NCI-H187 treated with DMSO at 0.1 percent for 48 hours (cell line): ENCODE data around the gene CXCR5.

Experiments used
- DNase-seq: peaks from one replicate; lab custom pipeline; 2025; lab: John Stamatoyannopoulos, UW

CXCR5 gene

DNA sequence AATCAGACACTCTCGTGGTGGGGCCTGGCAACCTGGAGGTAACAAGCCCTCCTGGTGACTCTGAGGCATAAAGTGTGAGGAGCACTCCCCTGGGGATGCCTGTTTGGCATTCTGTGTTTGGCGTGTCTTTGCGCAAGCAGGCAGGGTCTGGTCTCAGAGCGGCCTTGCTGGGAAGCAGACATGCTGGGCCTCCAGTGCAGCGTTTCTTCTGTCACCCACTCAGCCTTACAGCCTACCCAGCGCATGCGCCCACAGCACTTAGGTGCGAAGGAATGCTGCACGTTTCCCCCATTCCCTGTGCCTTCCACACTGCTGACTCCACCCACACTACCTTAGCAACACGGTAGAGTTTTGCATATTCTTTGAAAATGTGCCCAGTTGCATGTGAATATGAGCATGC is 7.4 kb upstream of the CXCR5 start:
- DNase-seq: no peak

DNA sequence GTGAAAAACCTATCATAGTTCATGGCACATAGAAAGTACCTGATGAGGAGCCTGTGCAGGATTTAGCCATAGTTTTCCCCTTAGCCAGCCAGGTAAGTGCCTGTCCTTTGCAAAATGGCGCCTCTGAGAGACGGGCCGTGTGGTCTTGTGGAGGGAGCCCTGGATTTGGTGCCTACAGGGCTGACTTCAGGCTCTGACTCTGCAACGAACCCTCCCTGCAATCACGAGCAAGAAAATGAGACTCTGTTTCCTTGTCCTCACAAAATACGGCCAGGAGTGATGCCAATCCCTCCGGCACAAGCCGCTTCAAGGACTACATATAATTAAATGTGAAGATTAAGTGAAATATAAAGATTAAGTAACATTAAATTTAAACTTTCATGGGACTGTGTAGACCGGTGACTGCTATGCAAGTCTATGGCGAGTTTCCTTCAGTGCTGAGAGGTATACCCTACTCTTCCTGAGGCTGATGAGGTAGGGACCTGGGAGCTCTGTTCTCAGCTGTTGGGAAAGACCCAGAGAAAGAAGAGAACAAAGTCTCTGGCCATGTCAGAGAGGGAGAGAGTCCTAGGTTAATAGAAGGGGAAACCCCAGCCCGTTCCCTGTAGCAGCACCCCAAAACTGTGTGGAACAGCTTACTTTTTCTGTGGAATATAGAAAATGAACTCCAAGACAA is 6.1 kb upstream of the CXCR5 start:
- no peak for DNase-seq

DNA sequence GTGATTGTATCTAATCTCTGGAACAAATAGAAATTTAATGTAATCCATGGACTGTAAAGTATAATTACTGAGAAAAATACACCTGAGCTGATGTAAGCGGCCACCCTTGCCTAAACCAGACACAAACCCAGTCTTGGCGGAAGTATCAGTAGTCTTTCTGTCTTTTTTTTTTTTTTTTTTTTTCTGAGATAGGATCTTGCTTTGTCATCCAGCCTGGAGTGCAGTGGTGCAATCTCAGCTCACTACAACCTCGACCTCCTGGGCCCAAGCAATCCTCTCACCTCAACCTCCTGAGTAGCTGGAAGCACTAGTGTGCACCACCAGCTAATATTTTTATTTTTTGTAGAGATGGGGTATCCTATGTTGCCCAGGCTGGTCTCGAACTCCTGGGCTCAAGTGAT is 5.5 kb upstream of the CXCR5 start:
- no peak for DNase-seq

DNA sequence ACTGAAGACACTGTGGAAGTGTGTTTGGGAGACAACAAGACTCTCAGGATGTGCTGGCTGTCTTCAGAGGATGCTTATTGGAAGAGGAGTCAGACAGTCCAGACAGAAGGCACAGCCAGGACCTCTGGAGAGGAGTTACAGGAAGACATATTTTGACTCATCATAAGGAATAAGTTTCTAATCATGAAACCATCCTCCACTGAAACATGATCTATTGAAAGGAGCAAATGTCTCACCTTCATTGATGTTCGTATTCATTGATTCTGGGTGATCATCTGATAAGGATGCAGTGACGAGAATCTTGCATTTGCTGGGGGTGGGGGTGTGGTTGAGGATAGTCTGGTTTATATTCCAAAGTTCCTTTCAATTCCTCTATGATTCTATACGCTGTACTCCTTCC is 2.5 kb upstream of the CXCR5 start:
- no peak for DNase-seq

DNA sequence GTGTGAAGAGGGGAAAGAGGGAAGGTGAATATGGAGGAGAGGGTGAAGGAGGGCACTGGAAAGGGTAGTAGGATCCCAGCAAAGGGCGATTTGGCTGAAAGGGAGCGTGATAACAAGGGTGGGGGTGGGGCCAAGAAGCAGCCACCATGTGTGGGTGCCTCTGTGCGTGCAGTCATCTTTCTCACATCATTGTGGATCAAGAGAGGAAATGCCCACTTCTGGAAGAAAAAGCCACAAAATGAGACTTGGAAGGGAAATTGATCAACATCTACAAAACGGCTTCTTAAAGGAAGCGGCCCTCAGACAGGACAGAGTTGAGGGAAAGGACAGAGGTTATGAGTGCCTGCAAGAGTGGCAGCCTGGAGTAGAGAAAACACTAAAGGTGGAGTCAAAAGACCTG is 1.2 kb upstream of the CXCR5 start:
- no peak for DNase-seq

DNA sequence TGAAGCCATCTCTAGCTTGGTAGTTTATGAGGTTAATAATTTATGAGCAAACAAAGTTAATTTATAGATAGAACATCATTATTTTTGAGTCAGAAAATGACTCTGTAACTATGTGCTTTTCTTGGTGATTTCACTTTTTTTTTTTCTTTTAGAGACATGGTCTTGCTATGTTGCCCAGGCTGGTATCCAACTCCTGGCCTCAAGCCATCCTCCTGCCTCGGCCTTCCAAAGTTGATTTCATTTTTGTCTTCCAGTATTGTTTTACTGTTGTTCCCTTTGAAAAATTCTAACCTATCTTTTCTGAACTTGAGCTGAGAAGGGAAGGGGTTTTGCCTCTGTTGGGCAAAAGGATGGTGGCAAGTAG is 706 bp upstream of the CXCR5 start:
- DNase-seq: no peak

DNA sequence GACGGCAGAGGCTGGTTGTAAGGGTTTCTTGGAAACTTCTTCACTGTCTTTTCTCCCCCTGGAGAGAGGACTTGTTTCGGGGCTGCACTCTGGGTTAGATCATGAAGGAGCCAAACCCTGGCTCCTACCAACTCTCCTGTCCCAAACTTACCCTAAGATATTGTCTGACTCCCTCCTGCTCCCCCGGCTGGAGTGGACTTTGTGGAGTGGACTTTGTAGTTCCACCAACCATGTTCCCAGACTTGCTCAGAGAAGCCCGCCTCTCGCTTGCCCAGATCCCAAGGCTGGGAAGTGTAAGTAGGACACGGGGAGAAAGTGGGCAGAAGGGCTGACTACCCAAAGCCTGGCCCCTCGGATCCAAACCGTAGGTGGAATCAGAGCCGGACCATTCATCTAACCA is 1.2 kb downstream of the CXCR5 start:
- no peak for DNase-seq

DNA sequence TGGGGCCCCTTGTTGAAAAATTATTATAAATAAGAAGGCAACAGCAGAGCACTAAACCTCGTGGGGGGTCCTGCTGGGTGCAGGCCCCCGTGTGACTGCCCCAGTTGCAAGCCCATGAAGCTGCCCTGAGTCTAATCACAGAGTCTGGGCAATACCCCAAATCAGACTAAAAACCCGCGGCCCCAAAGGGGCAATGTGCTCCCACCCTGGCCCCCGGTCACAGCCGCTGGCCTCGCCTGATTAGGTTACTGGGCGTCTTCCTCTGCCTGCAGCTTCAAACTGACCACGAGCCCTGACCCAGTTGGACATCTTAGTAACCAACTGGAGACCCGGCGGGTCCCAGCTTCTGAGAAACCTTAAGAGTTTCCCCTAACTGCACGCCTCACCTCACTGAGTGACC is 1.6 kb downstream of the CXCR5 start:
- no peak for DNase-seq

DNA sequence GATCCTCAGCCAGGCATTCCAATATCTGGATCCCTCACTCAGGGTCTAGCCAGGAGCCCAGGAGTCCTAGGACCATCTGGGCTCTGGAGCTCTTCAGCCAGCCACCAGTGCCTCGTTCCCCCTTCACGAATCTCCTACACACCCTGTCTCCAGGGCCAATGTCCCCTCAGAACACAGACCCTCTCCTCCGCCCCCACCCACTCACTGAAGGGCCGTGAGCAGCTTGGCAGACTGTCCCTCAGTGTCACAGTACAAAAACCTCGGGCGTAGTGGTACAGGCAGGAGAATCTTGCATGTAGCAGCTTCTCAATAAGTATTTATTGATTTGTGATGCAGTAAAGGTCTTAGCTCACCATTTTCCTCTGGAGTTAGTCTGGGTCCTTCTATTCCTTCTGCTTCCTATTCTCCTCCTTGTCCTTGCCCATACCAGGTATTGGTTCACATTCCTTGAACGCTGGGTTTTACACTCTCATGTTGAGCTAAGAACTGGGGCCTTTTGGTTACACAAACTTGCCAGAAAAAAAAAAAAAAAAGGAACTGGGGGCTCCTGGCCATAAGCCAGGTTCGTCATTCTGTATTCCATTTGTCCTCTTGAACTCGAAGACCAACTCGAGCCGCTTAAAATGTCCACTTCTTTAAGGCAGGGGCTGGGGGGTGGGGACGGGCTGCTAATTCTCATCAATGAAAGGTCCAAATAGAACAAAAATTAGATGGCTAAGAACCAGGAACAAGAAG is 2.3 kb downstream of the CXCR5 start:
- DNase-seq: no peak

DNA sequence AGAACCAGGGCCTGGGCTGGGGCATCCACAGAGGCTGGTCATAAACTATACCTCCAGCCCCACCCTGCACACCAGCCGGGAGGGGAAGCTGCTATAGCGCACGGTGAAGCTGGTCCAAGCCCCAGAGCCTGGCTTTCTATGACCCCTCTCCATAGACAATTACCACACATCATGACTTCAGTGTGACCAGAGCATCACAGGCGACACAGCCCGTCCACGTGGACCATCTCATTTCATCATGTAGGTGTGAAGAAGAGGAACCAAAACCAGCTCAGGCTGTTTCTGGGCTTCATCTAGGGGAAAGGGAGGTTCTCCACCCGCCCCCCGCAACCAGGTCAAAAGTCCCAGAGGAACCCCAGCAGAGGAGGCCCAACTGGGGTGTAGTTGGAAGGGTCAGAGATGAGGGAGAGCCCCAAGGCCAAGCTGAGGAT is 3.0 kb downstream of the CXCR5 start:
- no peak for DNase-seq

DNA sequence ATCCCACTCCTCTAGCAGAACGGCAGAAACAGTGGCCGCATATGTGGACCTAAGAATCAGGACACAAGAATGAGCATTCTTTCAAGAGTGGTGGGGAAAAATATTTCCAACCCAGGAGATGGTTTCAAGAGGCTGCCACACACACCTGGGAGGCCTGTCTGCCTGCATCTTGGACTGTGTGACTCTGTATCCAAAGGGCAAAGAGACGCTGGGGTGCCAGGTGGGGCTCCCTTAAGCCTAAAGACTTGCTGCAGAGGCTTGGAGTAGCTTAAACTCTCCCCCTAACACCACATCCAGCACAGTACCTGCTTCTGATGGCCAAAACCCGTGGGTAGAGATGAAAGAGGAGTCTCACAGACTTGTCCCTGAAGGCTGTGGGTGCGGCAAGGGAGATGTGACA is 3.5 kb downstream of the CXCR5 start:
- no peak for DNase-seq

DNA sequence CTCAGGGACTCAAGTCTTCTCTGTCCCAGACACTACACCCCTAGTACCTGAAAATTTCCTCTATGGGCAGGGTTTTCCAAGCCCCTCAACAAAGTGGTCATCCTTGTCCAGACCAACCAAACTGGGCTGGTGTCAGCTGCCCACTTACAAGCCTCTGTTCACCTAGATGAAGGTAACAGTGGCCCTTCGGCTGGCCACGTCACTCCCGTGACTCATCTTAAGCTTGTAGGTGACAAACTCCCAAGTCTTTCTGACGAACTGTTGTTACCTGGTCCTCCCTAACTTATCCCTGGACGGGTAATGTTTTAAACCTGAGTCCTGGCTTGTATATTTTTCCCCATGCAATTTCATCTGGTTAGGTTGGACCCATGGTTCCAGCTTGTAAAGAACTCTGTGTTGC is 4.7 kb downstream of the CXCR5 start:
- DNase-seq: no peak

DNA sequence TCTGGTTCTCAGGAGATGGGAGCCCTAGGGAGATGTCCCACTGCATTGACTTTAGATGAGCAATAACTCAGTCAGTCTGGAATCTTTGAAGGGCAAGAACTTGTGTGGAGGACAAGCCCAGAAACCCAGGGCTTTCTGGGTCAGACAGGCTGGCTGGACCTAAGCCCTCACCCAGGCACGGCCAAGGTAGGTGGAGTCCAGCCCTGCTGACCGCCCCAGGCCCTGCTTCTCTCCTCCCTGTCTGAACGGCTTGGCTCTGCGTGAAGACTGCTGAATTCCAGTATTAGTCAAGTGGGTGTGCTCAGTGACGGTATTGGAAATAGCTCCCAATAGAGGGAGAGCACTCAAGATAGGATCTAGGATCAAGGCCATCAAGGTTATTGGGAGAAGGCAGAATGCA is 6.1 kb downstream of the CXCR5 start:
- DNase-seq: no peak

DNA sequence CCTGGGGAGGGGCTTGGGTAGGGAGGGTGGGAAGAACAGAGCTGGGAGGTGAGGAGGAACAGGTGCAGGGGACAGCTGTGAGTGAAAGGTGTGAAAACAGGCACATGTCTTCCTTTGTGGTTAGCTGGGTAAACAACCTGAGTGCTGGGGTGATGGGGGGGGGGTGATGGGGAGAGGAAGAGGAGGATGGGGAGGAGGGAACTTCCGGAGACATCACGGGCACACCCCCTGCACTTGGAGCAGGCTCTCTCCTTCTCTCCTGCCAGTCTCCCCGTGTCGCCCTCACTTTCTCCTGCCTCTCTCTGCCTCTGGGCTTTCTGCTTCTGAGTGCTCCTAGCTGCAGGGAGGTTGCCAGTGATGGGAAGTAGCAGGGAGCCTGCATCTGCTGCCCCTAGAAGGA is 8.8 kb downstream of the CXCR5 start:
- peak; percentile 25 for DNase-seq

DNA sequence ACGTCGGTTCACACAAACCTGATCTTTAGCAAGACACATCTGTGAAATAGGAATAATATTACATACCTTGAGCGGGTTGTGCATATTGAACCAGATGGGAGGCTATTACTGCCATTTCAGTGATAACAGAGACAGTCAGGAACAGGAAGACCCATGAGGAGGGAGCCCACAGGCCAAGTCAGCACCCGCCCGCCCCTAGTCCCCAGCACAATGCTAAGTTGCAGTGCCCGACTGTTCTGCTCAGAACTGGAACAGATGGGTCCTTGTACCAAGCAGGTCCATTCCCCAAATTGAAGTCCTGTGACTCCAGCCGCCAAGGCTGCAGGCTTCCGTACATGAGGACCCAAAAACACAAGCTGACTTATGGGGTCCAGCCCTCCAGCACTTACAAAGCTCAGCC is 9.3 kb downstream of the CXCR5 start:
- DNase-seq: no peak

DNA sequence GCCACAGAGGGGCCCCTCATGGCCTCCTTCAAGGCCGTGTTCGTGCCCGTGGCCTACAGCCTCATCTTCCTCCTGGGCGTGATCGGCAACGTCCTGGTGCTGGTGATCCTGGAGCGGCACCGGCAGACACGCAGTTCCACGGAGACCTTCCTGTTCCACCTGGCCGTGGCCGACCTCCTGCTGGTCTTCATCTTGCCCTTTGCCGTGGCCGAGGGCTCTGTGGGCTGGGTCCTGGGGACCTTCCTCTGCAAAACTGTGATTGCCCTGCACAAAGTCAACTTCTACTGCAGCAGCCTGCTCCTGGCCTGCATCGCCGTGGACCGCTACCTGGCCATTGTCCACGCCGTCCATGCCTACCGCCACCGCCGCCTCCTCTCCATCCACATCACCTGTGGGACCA is 10.0 kb downstream of the CXCR5 start:
- DNase-seq: no peak

DNA sequence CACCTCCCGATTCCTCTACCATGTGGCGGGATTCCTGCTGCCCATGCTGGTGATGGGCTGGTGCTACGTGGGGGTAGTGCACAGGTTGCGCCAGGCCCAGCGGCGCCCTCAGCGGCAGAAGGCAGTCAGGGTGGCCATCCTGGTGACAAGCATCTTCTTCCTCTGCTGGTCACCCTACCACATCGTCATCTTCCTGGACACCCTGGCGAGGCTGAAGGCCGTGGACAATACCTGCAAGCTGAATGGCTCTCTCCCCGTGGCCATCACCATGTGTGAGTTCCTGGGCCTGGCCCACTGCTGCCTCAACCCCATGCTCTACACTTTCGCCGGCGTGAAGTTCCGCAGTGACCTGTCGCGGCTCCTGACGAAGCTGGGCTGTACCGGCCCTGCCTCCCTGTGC is 10.5 kb downstream of the CXCR5 start:
- DNase-seq: no peak

DNA sequence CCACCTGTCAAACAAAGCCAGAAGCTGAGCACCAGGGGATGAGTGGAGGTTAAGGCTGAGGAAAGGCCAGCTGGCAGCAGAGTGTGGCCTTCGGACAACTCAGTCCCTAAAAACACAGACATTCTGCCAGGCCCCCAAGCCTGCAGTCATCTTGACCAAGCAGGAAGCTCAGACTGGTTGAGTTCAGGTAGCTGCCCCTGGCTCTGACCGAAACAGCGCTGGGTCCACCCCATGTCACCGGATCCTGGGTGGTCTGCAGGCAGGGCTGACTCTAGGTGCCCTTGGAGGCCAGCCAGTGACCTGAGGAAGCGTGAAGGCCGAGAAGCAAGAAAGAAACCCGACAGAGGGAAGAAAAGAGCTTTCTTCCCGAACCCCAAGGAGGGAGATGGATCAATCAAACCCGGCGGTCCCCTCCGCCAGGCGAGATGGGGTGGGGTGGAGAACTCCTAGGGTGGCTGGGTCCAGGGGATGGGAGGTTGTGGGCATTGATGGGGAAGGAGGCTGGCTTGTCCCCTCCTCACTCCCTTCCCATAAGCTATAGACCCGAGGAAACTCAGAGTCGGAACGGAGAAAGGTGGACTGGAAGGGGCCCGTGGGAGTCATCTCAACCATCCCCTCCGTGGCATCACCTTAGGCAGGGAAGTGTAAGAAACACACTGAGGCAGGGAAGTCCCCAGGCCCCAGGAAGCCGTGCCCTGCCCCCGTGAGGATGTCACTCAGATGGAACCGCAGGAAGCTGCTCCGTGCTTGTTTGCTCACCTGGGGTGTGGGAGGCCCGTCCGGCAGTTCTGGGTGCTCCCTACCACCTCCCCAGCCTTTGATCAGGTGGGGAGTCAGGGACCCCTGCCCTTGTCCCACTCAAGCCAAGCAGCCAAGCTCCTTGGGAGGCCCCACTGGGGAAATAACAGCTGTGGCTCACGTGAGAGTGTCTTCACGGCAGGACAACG is 11.7 kb downstream of the CXCR5 start:
- DNase-seq: no peak

DNA sequence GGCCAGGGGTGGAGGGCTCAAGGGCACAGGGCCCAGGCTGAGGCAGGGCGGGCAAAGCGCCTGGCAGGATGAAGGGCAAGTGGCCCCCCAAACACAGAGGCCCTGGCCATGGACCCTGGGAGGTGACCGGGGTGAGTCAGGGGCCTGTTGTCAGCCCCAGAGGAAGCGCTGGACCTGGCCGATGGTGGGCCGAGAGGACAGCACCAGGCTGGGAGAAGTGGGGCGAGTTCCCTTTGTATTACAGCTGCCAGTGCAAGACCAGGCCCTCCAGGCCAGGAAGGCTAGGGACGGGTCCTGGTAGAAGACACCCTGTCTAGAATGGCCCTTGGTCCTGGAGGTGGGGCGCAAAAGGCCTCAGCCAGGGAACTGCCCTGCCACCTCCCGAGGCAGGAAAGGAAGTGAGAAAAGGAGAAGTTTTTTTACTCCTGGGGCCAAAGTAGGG is 12.8 kb downstream of the CXCR5 start:
- DNase-seq: no peak

DNA sequence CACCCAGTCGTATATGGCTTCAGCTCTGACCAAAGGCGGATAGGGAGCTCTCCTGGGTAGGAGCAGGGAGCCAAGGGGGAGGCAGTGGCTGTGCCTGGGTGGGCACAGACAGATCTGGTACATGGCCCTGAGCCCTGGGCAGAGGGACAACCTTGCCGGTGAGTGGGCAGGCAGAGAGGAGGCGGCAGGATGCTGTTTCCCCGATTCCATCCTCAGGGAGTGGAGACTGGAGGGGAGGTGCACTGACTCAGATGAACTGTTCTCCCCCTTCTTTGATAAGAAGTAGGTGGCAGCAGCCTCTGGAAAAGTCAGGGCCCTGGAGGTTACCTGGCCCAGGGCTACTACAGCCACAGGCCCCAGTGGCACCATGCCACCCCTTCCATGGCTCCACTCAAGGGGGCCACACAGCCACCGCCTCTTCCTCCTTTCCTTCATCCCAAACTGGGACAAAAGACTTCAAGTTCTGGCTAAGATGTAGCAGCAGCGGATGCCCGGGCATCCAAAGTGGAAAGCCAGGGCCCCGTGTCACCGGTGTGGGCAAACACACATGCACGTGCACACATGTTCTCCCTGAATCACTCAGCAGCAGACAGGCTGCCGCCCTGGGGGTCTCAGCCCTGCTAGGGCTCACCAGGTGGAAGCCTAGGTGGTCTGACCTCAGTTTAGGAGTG is 13.4 kb downstream of the CXCR5 start:
- DNase-seq: no peak

DNA sequence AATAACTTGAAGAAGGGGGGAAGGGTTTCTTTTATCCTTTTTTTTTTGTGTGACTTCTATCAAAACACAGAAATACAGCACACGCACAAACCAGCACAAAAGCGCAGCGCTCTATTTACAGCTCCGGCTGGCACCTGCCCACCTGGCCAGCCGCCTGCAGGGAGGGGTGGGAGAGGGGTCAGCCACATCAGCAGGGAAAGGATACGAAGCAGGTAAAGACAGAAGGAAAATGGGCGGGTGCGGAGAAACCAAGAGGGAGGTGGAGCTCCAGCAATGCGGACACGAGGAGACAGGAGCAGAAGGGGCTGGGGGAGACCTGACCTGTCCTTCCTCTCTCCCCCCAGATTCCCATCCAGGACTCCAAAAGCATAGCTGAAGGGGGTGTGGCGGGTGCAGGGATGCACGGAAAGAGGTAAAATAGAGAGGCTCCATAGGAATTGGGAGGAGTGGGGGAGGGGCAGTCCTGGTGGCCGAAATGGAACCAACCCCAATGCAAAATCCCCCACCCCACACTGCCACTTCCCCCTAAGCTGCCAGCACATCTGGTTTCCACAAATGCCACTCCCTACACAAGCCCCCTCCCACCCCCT is 14.1 kb downstream of the CXCR5 start:
- DNase-seq: no peak
